HFF-Myc (cell line): ENCODE measurements around the gene MYL6B.
"Not testable (repeated sequence)": the region's sequence is repeated elsewhere in the genome, so short reads cannot be mapped to it uniquely, and the experiment has no call there.

Source experiments
- DNase-seq: peaks from one replicate; pipeline ENCODE4 v3.0.0-alpha.2; 2011; ENCODE audit warnings: low read depth; ENCODE audit errors: extremely low read depth
- H3K4me3 ChIP-seq: replicated peaks from 2 replicates; pipeline ENCODE4 v1.5.1; 2011; ENCODE audit warnings: low read depth, mild to moderate bottlenecking, control low read depth, low read length
- CTCF ChIP-seq: IDR thresholded peaks from 2 replicates; pipeline ENCODE4 v1.5.1; 2012; ENCODE audit warnings: mild to moderate bottlenecking, low read depth, low read length, control low read depth; ENCODE audit errors: missing control alignments

MYL6B gene

DNA sequence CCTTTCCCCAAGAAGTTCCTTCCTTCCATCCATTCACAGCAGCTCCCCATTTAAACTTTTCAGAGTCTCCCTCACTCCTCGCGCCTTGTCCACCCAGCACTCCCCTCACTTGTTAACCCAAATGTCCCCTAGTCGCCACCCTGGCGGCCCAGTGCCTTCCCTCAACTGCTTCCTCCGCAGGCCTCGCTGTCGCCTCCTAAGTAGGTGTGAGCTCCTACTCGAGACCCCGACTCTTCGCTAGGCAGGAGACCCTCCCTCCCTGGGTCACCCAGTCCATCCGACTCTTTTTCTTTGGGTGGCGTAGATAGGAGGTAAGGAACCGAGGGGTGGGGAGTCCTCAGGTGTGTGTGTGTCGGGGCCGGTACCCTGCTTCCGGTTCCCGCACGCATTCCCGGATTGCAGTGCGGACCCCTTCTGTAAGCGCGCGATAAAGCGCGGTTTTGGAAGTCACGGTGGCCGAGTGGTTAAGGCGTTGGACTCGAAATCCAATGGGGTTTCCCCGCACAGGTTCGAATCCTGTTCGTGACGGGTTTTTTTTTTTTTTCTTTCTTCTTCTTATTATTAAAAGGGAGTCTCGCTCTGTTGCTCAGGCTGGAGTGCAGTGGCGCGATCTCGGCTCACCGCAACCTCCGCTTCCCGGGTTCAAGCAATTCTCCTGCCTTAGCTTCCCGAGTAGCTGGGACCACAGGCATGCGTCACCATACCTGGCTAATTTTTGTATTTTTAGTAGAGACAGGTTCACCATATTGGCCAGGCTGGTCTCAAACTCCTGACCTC, 37.7 kb downstream of the MYL6B start:
- peak overlapping the region; percentile 80 for H3K4me3 ChIP-seq
- peak; percentile 69 for DNase-seq
- TF ChIP-seq CTCF = no peak

GRCh38 chr12:56190695-56191155, 38.3 kb downstream of the MYL6B start:
- DNase-seq = no peak
- H3K4me3 ChIP-seq = peak overlapping the region; percentile 80
- no peak for TF ChIP-seq CTCF

GRCh38 chr12:56192582-56192981, 40.2 kb downstream of the MYL6B start:
- H3K4me3 ChIP-seq = no peak overlapping the region
- TF ChIP-seq CTCF = no peak
- DNase-seq = no peak

GRCh38 chr12:56193025-56193578, 40.7 kb downstream of the MYL6B start:
- TF ChIP-seq CTCF = peak; percentile 74
- H3K4me3 ChIP-seq = no peak overlapping the region
- peak; percentile 67 for DNase-seq

DNA sequence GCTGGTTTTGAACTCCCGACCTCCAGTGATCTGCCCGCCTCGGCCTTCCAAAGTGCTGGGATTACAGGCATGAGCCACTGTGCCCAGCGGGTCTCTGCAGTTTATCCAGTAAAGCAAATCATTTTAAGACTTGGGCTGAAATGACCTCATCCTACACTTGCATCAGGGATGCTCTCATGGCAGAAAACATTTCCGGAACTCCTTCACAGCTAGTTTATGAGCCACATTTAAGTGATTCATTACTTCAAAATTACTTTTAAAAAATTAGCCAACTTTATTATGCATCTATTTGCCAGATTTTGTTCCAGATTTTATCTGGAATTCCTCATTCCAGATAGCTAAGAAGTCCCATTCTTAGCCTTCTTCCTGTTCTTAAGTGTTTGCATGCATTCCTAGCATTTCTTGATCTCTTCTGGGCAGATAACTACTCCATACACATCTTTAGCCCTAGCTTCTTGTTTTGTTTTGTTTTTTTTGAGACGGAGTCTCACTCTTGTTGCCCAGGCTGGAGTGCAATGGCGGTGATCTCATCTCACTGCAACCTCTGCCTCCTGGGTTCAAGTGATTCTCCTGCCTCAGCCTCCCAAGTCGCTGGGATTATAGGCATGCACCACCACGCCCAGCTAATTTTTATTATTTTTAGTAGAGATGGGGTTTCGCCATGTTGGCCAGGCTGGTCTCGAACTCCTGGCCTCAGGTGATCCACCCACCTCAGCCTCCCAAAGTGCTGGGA, 44.6 kb downstream of the MYL6B start:
- not testable (repeated sequence) for H3K4me3 ChIP-seq
- DNase-seq = peak; percentile 85

DNA sequence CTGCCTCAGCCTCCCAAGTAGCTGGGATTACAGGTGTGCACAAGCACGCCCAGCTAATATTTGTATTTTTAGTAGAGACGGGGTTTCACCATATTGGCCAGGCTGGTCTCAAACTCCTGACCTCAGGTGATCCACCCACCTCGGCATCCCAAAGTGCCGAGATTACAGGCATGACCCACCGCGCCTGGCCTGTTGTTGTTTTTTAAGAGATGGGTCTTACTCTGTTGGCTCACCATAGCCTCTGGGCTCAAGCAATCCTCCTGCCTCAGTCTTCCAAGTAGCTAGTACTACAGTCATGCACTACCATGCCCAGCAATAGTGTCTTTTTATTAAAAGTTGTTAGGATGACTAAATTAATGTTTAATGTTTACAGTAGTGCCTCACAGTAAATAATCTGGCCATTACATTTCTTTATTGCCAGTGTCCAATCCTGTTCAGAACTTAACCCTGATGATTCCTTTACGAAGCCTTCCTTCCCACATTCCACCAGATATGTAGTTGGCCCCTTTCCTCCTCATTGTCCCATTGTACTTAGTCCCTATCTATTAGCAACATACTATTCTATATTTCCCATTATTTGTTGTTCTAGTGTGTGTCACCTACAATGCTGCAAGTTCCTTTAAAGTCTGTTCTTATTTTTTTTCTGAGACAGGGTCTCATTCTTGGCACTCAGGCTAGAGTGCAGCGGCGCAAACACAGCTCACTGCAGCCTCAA, 45.7 kb downstream of the MYL6B start:
- H3K4me3 ChIP-seq = no peak overlapping the region
- DNase-seq = no peak
- no peak for TF ChIP-seq CTCF

- H3K4me3 ChIP-seq = no peak overlapping the region
- no peak for TF ChIP-seq CTCF
- DNase-seq = no peak
These were observed 46.4 kb downstream of the MYL6B start for GRCh38 chr12:56198836-56199235.
